OCI-LY7 (cell line): ENCODE results near the gene MYL12A.

Source experiments
- EZH2phosphoT487 ChIP-seq: fragments of 200-600 bp; sonication (generic); IDR thresholded peaks from 2 replicates; pipeline ENCODE4 v1.6.1; 2018; ENCODE audit warnings: low read depth, borderline replicate concordance, mild to moderate bottlenecking, mixed run types, antibody characterized with exemption, low read length, moderate library complexity, mixed read lengths
- TF ChIP-seq, protein P1 (sequence below): fragments of 200-600 bp; sonication (generic); conservative IDR thresholded peaks from 2 replicates; pipeline ENCODE4 v1.5.1; 2014; ENCODE audit warnings: mild to moderate bottlenecking, antibody characterized with exemption, low read length, moderate library complexity, mixed read lengths

DNA sequence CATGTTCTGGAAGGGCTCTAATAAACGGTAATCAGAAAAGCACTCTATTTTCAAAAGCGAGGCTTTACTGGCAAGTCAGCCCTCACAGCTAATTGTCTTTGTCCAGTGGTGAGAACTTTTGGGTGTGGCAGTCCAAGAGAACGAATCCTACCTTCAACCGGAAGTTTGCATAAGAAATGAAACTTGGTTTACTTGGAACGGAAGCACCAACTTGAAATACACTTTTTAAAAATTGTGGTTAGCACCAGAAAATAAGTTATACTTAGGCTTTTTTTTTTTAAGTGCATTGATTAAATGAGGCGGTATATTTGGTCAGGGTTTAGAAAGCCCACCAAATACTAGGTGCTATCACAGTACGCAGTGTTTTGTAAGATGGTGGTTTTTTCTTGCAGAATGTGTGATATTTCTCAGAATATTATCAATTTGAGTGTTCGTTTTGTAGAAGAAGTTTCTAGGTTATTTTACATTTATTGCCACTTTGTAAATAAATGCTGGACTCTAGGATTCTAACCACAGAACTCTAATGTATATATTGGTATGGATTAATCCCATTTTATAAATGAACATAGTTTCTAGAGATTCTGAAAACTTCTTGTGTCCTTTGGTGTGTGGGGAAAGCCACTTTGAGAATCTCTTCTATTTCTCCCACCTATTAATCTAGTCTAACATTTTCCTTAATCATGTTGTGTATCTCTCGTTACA, 1.2 kb downstream of the MYL12A start:
- TF ChIP-seq, protein P1, sequence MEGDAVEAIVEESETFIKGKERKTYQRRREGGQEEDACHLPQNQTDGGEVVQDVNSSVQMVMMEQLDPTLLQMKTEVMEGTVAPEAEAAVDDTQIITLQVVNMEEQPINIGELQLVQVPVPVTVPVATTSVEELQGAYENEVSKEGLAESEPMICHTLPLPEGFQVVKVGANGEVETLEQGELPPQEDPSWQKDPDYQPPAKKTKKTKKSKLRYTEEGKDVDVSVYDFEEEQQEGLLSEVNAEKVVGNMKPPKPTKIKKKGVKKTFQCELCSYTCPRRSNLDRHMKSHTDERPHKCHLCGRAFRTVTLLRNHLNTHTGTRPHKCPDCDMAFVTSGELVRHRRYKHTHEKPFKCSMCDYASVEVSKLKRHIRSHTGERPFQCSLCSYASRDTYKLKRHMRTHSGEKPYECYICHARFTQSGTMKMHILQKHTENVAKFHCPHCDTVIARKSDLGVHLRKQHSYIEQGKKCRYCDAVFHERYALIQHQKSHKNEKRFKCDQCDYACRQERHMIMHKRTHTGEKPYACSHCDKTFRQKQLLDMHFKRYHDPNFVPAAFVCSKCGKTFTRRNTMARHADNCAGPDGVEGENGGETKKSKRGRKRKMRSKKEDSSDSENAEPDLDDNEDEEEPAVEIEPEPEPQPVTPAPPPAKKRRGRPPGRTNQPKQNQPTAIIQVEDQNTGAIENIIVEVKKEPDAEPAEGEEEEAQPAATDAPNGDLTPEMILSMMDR: no peak
- TF ChIP-seq EZH2phosphoT487: no peak
